BJ (cell line): Measurements from ENCODE around the gene SPTLC3. TPM values are rescaled to one million over a fixed set of nuclear protein-coding genes. Genes with fewer than 3 reads are reported as not detected.

Experiments
- CTCF ChIA-PET: fragments of 350-600 bp; formaldehyde crosslinking; extraction: SDS; loops from one replicate; lab custom pipeline; 2021; ENCODE audit warnings: antibody characterized with exemption, inconsistent platforms; lab: Yijun Ruan, JAX
- POLR2A ChIA-PET: fragments of 300-600 bp; sonication (Branson Sonifier 250); formaldehyde crosslinking; extraction: SDS; loops from one replicate; lab custom pipeline; 2021; ENCODE audit warnings: antibody characterized with exemption; lab: Charles Lee
- DNase-seq: peaks from one replicate; pipeline ENCODE4 v3.0.0-alpha.2; 2011; ENCODE audit warnings: low read depth
- H3K27me3 ChIP-seq: 2 replicates; pipeline ENCODE4 v1.6.0; 2011; ENCODE audit warnings: low read length; ENCODE audit not compliant: control insufficient read depth, insufficient read depth
- H3K36me3 ChIP-seq: 2 replicates; pipeline ENCODE4 v1.5.1; 2011; ENCODE audit warnings: low read length; ENCODE audit not compliant: control insufficient read depth, insufficient read depth
- H3K4me3 ChIP-seq: 2 replicates; pipeline ENCODE4 v1.5.1; 2011; ENCODE audit warnings: low read depth, mild to moderate bottlenecking, control low read depth, low read length
- polyA plus RNA-seq: library from polyadenylated mRNA; depleted of rRNA; stranded (reverse); fragments of >200 nt; gene quantifications from 2 replicates; pipeline ENCODE4 v1.2.3, GENCODE V29; 2011
- TF ChIP-seq, protein P1 (sequence below): IDR thresholded peaks from 2 replicates; pipeline ENCODE4 v1.5.1; 2011; ENCODE audit warnings: low read depth, mild to moderate bottlenecking, control low read depth, inconsistent platforms, low read length, moderate library complexity; ENCODE audit not compliant: insufficient read depth

SPTLC3 gene
- polyA plus RNA-seq, 1 experiment, result 0.27 TPM

DNA sequence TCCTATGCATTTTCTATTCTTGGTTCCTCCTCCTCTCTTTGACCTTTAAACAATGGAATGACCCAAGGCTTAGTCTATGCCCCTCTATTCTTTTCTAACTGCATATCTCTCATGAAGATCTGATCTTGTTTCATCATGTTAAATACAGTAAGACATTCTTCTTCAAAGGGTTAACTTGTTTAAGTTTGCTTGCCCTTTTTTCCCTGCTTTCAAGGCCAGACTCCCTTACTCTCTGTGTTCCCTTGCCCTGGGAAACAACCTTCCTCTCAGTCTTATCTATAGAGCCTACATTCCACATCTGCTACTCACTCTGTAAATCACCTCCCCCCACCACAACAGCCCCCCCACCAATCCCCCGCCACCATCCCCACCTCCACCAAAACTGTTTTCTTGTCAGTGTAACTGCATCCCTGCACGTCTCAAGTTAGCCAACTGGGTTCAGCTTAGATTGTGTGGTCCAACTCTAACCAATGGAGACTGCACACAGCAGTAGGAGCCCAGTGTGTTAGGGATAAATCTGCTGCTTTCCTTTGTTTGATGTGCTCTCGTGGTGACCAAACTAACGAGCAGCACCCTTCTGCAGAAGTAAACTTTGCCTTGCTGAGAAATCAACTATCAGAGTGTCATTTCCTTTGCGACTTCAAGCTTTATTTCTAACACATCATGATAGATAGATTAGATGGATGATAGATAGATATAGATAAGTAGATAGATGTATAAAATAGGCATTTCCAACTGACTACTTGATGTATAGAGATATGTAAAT lies 12.6 kb downstream of the SPTLC3 start:
- POLR2A ChIA-PET, result no interaction called here
- CTCF ChIA-PET, result no interaction called here

DNA sequence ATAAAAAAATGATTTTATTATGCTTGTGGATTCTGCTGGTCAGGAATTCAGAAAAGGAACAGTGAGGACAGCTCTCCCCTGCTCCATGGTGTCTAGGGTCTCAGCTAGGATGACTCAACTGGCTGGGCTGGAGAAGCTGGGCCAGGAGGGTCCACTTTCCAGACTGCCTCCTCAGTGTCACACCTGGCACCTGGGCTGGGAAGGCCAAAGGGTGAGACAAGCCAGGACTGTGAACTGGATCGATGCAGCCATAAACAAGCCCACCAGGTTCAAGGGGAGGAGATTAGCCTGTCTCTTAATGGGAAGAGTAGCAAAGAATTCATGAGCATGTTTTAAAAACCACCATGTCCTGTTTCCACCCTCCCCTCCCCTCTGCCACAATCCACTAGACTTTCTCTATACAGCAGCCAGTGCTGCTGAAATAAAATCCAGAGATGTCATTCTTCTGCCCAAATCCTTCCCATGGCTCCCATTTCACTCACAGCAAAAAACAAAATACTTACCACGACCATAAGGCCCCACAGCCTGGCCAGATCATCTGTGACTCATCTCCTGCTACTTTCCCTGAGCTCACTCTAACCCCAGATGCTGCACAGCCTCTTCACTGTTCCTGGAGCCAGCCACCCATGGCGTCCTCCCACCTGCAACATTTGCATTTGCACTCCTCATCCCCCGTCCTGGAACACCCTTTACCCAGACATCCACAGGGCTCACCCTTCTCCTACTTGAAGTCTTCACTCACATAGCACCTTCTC lies 13.8 kb downstream of the SPTLC3 start:
- Histone ChIP-seq H3K36me3 (no peaks in the 10 kb centered on the region), H3K4me3 (no peak overlapping the region), H3K27me3 (no peaks in the 10 kb centered on the region)
- no peak for DNase-seq
- CTCF ChIA-PET, result interaction anchor here (1.0 kb wide), 1 partner anchor 10 kb away, joined by 3 read pairs; no protein-coding TSS in a partner anchor
- TF ChIP-seq, protein P1, sequence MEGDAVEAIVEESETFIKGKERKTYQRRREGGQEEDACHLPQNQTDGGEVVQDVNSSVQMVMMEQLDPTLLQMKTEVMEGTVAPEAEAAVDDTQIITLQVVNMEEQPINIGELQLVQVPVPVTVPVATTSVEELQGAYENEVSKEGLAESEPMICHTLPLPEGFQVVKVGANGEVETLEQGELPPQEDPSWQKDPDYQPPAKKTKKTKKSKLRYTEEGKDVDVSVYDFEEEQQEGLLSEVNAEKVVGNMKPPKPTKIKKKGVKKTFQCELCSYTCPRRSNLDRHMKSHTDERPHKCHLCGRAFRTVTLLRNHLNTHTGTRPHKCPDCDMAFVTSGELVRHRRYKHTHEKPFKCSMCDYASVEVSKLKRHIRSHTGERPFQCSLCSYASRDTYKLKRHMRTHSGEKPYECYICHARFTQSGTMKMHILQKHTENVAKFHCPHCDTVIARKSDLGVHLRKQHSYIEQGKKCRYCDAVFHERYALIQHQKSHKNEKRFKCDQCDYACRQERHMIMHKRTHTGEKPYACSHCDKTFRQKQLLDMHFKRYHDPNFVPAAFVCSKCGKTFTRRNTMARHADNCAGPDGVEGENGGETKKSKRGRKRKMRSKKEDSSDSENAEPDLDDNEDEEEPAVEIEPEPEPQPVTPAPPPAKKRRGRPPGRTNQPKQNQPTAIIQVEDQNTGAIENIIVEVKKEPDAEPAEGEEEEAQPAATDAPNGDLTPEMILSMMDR, result no peak
- POLR2A ChIA-PET, result no interaction called here

More for the DNA sequence above, 12.6 kb downstream of the SPTLC3 start:
- DNase-seq, result no peak
- Histone ChIP-seq H3K27me3 (no peaks in the 10 kb centered on the region), H3K4me3 (no peak overlapping the region), H3K36me3 (no peaks in the 10 kb centered on the region)
- TF ChIP-seq, protein P1, result no peak

DNA sequence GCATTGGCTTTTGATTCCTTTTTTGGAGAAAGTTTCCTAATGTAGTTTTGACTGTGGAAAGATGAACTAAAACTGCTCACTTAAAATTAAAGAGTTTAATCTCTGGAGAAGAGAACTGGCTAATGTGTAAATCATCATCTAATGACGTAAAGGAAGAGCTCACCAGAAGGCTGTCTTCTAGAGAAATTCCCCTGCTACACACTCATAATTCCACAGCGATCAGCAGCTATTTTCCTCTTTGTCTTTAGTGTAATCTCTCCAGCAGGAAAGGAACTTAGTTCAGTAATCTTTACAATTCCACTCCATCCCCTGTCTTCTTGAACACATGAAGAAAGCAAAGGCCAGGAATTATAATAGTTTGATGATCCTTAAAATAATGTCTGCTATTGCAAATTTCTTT lies 15.8 kb downstream of the SPTLC3 start:
- Histone ChIP-seq H3K4me3 (no peak overlapping the region), H3K36me3 (no peaks in the 10 kb centered on the region), H3K27me3 (no peaks in the 10 kb centered on the region)
- ChIA-PET POLR2A (no interaction called here), CTCF (no interaction called here)
- no peak for DNase-seq
- TF ChIP-seq, protein P1, result no peak

DNA sequence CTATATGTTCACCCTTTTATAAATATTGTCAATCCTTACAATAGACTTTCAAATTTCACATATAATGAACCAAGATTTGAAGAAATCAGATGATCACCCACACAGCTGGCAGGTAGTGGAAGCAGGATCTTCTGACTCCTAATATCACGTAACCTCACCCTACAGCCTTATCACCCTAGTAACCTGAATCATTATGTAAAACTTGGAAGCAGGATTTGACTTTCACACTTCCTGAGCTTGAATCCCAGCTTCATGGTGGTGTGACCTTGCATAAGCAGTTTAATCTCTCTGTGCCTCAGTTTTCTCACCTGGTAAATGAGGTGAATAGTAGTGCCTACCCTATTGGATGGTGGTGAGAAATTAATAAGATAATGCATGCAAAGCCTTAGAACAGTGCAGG lies 16.4 kb downstream of the SPTLC3 start:
- Histone ChIP-seq H3K4me3 (no peak overlapping the region), H3K27me3 (no peaks in the 10 kb centered on the region), H3K36me3 (no peaks in the 10 kb centered on the region)
- CTCF ChIA-PET, result no interaction called here
- TF ChIP-seq, protein P1, result no peak
- POLR2A ChIA-PET, result no interaction called here
- DNase-seq, result no peak

DNA sequence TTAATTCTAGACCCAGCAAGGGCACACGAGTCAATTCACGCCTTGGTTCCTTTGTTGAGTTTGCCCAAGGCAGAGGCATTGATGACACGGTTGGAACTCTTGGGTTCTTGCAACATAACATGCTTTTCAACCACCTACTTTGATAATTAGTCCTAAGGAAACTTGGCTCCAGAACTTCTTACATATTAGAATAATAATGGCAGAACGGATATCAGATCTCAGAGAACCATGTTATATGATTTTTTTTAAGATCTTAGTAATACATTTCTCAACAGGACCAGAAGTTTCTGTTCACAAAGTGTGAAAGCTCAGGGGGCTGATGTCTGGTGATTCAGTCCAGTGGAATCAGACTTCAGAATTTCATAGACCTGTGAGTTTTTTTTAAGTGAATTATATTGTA lies 19.2 kb downstream of the SPTLC3 start:
- TF ChIP-seq, protein P1, result no peak
- H3K4me3 ChIP-seq, result no peak overlapping the region
- DNase-seq, result no peak
- no peaks in the 10 kb centered on the region for H3K27me3 ChIP-seq
- CTCF ChIA-PET, result no interaction called here
- H3K36me3 ChIP-seq, result no peaks in the 10 kb centered on the region
- POLR2A ChIA-PET, result no interaction called here
